Measurements from ENCODE around the gene CFAP99. TPM values are rescaled to one million over a fixed set of nuclear protein-coding genes. Genes with fewer than 3 reads are reported as not detected.
"Not testable (repeated sequence)": the region's sequence is repeated elsewhere in the genome, so short reads cannot be mapped to it uniquely, and the experiment has no call there.

The CFAP99 gene
- not detected in 2 replicates for total RNA-seq (2014; rRNA removed; shearing (Covaris generic))
- polyA plus RNA-seq (2015; cell fraction: cytosol; rRNA removed) = 0.02 TPM in 1 of 2 replicates, not detected in the other
- not detected in 2 replicates for polyA plus RNA-seq (2015; cell fraction: nucleus; rRNA removed)

- peak; percentile 93 for DNase-seq (ENCODE audit: low read depth)
These were observed at the start of gene CFAP99 for GRCh38 chr4:2418650-2419571. TSS of gene CFAP99 (plus strand) at chr4:2418955.

GRCh38 chr4:2370597-2371320 lies 48.0 kb upstream of the CFAP99 start:
- DNase-seq (ENCODE audit: low read depth) = no peak

- DNase-seq (ENCODE audit: low read depth) = no peak
These were observed 46.8 kb upstream of the CFAP99 start for GRCh38 chr4:2371765-2372487.

GRCh38 chr4:2372488-2373030 lies 46.2 kb upstream of the CFAP99 start:
- DNase-seq (ENCODE audit: low read depth) = no peak

GRCh38 chr4:2373532-2373931 lies 45.2 kb upstream of the CFAP99 start:
- no peak for DNase-seq (ENCODE audit: low read depth)

- DNase-seq (ENCODE audit: low read depth) = no peak
These were observed 43.3 kb upstream of the CFAP99 start for GRCh38 chr4:2375427-2375826.

GRCh38 chr4:2377241-2377640 lies 41.5 kb upstream of the CFAP99 start:
- DNase-seq (ENCODE audit: low read depth) = no peak

GRCh38 chr4:2378401-2378800 lies 40.4 kb upstream of the CFAP99 start:
- peak; percentile 15 for DNase-seq (ENCODE audit: low read depth)

GRCh38 chr4:2378898-2379297 lies 39.9 kb upstream of the CFAP99 start:
- DNase-seq (ENCODE audit: low read depth) = no peak

GRCh38 chr4:2380589-2380988 lies 38.2 kb upstream of the CFAP99 start:
- DNase-seq (ENCODE audit: low read depth) = not testable (repeated sequence)

GRCh38 chr4:2382769-2383202 lies 36.0 kb upstream of the CFAP99 start:
- DNase-seq (ENCODE audit: low read depth) = not testable (repeated sequence)

- not testable (repeated sequence) for DNase-seq (ENCODE audit: low read depth)
These were observed 35.5 kb upstream of the CFAP99 start for GRCh38 chr4:2383220-2383631.

GRCh38 chr4:2383760-2384159 lies 35.0 kb upstream of the CFAP99 start:
- DNase-seq (ENCODE audit: low read depth) = no peak

GRCh38 chr4:2384245-2384644 lies 34.5 kb upstream of the CFAP99 start:
- no peak for DNase-seq (ENCODE audit: low read depth)

- DNase-seq (ENCODE audit: low read depth) = no peak
These were observed 33.2 kb upstream of the CFAP99 start for GRCh38 chr4:2385516-2385915.

GRCh38 chr4:2386717-2387116 lies 32.0 kb upstream of the CFAP99 start:
- no peak for DNase-seq (ENCODE audit: low read depth)

GRCh38 chr4:2387218-2387617 lies 31.5 kb upstream of the CFAP99 start:
- DNase-seq (ENCODE audit: low read depth) = no peak

- DNase-seq (ENCODE audit: low read depth) = no peak
These were observed 30.9 kb upstream of the CFAP99 start for GRCh38 chr4:2387829-2388228.

GRCh38 chr4:2388429-2389182 lies 30.1 kb upstream of the CFAP99 start:
- no peak for DNase-seq (ENCODE audit: low read depth)

- no peak for DNase-seq (ENCODE audit: low read depth)
These were observed 29.1 kb upstream of the CFAP99 start for GRCh38 chr4:2389691-2390090.
